Measurements from ENCODE around the gene ALDH1L1. TPM values are rescaled to one million over a fixed set of nuclear protein-coding genes. Genes with fewer than 3 reads are reported as not detected.

ALDH1L1 gene
- total RNA-seq, 1 experiment from 2014 or later = 1.2 TPM

DNA sequence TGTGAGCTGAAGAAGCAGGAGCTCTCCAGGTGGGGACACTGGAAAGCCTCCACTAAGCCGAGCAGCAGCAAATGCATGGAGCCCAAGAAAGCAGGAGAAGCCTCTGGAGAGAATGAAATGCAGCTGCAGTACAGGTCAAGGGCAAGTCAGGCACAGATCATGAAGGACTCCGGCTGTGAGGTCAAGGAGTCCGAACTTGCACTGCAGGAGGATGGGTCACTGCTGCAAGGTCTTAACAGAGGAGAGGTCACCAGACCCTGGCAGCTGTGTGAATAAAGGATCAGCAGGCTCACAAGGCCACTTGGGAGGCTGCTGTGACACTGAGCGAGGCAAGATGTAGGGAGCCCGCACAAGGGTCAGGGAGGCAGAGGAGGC lies 71.7 kb downstream of the ALDH1L1 start (continued):
- TF ChIP-seq STAT6 (CRISPR knock-in tag; conservative IDR thresholded peaks at IDR 0.05; ENCODE audit: low read depth) (no peak), HMGA2 (CRISPR knock-in tag; IDR thresholded peaks at IDR 0.05) (no peak), RORB (CRISPR knock-in tag; IDR thresholded peaks at IDR 0.05) (no peak)

- no peak overlapping the region for H3K27ac Mint-ChIP-seq
- POLR2A ChIA-PET = no interaction called here
- H3K4me1 Mint-ChIP-seq = no peaks in the 10 kb centered on the region
- no peaks in the 10 kb centered on the region; the same call in 1 of the 2 replicates for H3K27me3 Mint-ChIP-seq (ENCODE audit: low read depth)
- TF ChIP-seq E2F4 (CRISPR knock-in tag; IDR thresholded peaks at IDR 0.05; ENCODE audit: borderline replicate concordance, low read depth) (no peak), SP1 (CRISPR knock-in tag; conservative IDR thresholded peaks at IDR 0.05) (no peak), AFF4 (CRISPR knock-in tag; IDR thresholded peaks at IDR 0.05; ENCODE audit: borderline replicate concordance) (no peak), FOXJ3 (CRISPR knock-in tag; IDR thresholded peaks at IDR 0.05; ENCODE audit: borderline replicate concordance) (no peak), ATF6 (CRISPR knock-in tag; IDR thresholded peaks at IDR 0.05) (no peak), CREM (CRISPR knock-in tag; IDR thresholded peaks at IDR 0.05) (no peak), E2F5 (CRISPR knock-in tag; IDR thresholded peaks at IDR 0.05) (no peak), MLX (CRISPR knock-in tag; IDR thresholded peaks at IDR 0.05) (no peak), NFATC4 (CRISPR knock-in tag; IDR thresholded peaks at IDR 0.05) (no peak)
- no peaks in the 10 kb centered on the region for H3K9me3 Mint-ChIP-seq
- H3K36me3 Mint-ChIP-seq = no peaks in the 10 kb centered on the region
- ATAC-seq = no peak
- no peak overlapping the region for H3K4me3 Mint-ChIP-seq
- CTCF ChIA-PET = interaction anchor here (0.7 to 1.2 kb wide), 3 partner anchors 24 to 26 kb away, joined by 3 read pairs; no protein-coding TSS in a partner anchor
- no peak for DNase-seq (ENCODE audit: low spot score)
These were observed 72.3 kb downstream of the ALDH1L1 start for GRCh38 chr3:126107957-126108675.
